Measurements from ENCODE around the gene WFDC5.
"Not testable (repeated sequence)": the region's sequence is repeated elsewhere in the genome, so short reads cannot be mapped to it uniquely, and the experiment has no call there.

WFDC5 gene

GRCh38 chr20:45087097-45087790 lies 27.7 kb downstream of the WFDC5 start:
- DNase-seq = no peak

GRCh38 chr20:45085867-45086266 lies 29.1 kb downstream of the WFDC5 start:
- DNase-seq = no peak

- no peak for DNase-seq
Observed at GRCh38 chr20:45085289-45085688, 29.7 kb downstream of the WFDC5 start.

- no peak for DNase-seq
Observed at GRCh38 chr20:45083127-45083526, 31.8 kb downstream of the WFDC5 start.

- no peak for DNase-seq
Observed at GRCh38 chr20:45082468-45082867, 32.5 kb downstream of the WFDC5 start.

GRCh38 chr20:45080867-45081624 lies 33.9 kb downstream of the WFDC5 start:
- DNase-seq = peak; percentile 25

GRCh38 chr20:45077559-45077958 lies 37.4 kb downstream of the WFDC5 start:
- DNase-seq = no peak

GRCh38 chr20:45073221-45073620 lies 41.8 kb downstream of the WFDC5 start:
- DNase-seq = no peak

GRCh38 chr20:45072066-45072465 lies 42.9 kb downstream of the WFDC5 start:
- DNase-seq = no peak

- DNase-seq = no peak
Observed at GRCh38 chr20:45070932-45071632, 43.9 kb downstream of the WFDC5 start.

- DNase-seq = no peak
Observed at GRCh38 chr20:45069261-45069660, 45.7 kb downstream of the WFDC5 start.

- peak; percentile 51 for DNase-seq
Observed at GRCh38 chr20:45067558-45067957, 47.4 kb downstream of the WFDC5 start.

GRCh38 chr20:45067087-45067486 lies 47.9 kb downstream of the WFDC5 start:
- DNase-seq = no peak

- DNase-seq = no peak
Observed at GRCh38 chr20:45066372-45066771, 48.6 kb downstream of the WFDC5 start.

GRCh38 chr20:45064812-45065211 lies 50.2 kb downstream of the WFDC5 start:
- DNase-seq = no peak

- DNase-seq = not testable (repeated sequence)
Observed at GRCh38 chr20:45063107-45063506, 51.9 kb downstream of the WFDC5 start.

GRCh38 chr20:45061244-45061643 lies 53.7 kb downstream of the WFDC5 start:
- peak; percentile 82 for DNase-seq

GRCh38 chr20:45060294-45060693 lies 54.7 kb downstream of the WFDC5 start:
- DNase-seq = no peak
